Activated CD8-positive, alpha-beta memory T cell treated with anti-CD3 and anti-CD28 coated beads for 4 hours (primary cell): ENCODE results near the gene ANKRD61.
"Not testable (repeated sequence)": the region's sequence is repeated elsewhere in the genome, so short reads cannot be mapped to it uniquely, and the experiment has no call there.

Experiments
- DNase-seq, 2 donors: peaks; one replicate each; pipeline ENCODE4 v3.0.0-alpha.2; 2020; ENCODE audit warnings: low read depth in 2 of 2

Gene ANKRD61

DNA sequence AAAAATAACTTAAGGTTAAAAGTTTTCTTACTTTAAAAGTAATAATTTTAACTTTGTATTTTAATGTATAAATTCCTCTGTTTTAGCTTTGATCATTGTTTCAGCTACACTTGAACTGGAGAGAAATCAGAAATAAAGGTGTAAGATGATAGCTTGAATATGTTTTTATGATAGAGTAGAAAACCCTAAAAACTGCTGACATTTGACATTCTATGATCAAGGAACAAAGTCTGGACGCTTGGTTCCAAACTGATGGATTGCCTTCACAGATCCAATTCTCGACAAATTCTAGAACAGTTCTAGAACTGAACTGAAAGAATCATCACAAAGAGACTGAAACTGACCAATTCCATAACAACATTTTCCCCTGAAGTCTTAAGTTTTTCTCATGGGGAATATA is at the start of gene ANKRD61:
Gene ANKRD61 (plus strand): TSS at position 389 of the 400 bp plus-strand sequence. CDS start 0 bp downstream, at position 389.
- DNase-seq, result no peak

DNA sequence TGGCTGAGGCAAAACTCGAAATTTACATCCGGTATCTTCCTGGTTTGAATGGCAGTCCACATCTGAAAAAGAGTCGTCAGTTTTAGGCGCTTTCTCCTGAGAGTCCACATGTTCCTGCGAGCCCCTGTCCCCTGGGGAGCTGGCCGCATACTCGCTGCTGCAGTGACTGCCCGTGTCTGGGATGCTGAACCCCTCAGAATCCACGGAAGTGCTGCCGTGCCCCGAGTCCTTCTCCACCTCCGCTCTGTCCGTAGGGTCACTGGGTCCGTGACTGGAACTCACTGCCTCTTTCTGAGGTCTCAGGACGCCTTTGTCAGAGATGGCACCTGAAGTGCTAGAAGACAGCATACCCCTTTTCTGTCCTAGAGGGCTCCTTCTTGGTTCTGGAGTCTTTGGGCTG is 44.1 kb upstream of the ANKRD61 start:
- DNase-seq, result not testable (repeated sequence)

DNA sequence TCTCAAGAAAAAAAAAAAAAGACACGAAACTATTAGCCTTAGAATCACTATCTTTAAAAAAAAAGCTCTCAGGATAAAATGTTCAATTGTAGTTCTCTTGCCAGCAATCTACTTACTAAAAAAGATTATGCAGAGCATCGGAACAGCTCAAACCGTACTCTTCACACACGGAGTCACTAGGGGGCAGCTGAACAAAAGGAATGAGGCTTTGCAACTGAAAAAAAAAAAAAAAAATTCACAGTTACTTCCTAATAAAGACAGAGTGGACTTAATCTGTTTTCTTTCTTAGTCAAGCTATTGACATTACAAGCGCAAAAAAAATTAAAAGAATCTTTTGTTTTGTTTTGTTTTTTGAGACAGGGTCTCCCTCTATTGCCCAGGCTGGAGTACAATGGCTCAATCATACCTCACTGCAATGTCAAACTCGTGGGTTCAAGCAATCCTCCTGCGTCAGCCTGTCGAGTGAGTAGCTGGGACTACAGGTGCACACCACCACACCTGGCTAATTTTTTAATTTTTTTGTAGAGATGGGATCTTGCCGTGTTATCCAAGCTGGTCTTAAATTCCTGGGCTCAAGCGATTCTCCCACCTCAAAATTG is 33.9 kb upstream of the ANKRD61 start:
- DNase-seq, result peak in 1 of 2 donors; percentile 15

DNA sequence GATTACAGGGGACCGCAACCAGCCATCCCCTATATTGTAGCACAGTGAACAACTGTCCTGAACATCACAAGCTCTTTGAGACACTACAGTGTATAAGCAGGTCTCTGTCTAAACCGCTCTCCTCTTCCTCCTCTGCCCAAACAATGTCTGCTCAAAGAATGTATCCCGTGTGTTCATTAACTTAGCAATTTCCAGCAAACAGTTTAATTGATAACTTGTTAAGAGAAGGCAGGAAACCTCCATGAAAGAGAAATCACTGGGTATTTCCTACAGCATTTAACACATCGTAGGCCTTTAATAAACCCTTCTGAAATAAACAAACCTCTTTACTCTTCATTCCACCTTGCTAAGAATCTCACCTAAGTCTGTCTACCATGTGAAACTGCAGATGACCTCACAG is 23.8 kb upstream of the ANKRD61 start:
- DNase-seq, result no peak

DNA sequence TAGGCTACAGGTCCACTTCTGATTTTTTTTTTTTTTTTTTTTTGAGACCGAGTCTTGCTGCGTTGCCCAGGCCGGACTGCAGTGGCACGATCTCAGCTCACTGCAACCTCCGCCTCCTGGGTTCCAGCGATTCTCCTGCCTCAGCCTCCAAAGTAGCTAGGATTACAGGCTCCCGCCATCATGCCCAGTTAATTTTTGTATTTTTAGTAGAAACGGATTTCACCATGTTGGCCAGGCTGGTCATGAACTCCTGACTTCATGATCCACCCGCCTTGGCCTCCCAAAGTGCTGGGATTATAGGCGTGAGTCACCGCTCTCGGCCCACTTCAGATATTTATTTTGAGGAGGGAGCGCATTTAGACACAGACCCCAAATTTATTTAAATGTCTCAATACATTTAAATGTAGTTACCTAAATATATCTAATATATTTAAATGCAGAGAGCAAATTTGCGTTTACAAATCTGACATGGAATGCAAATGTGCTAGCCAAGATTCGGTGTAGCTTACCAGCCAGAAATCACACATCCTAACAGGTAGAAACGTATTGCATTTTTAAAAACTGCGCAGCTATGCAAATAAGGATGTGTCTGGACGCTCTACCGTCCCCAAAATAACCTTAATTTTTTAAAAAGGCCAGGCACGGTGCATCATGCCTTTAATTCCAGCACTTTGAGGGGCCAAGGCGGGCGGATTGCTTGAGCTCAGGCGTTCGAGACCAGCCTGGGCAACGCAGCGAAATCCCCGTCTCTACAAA is 23.2 kb upstream of the ANKRD61 start:
- DNase-seq, result not testable (repeated sequence)

DNA sequence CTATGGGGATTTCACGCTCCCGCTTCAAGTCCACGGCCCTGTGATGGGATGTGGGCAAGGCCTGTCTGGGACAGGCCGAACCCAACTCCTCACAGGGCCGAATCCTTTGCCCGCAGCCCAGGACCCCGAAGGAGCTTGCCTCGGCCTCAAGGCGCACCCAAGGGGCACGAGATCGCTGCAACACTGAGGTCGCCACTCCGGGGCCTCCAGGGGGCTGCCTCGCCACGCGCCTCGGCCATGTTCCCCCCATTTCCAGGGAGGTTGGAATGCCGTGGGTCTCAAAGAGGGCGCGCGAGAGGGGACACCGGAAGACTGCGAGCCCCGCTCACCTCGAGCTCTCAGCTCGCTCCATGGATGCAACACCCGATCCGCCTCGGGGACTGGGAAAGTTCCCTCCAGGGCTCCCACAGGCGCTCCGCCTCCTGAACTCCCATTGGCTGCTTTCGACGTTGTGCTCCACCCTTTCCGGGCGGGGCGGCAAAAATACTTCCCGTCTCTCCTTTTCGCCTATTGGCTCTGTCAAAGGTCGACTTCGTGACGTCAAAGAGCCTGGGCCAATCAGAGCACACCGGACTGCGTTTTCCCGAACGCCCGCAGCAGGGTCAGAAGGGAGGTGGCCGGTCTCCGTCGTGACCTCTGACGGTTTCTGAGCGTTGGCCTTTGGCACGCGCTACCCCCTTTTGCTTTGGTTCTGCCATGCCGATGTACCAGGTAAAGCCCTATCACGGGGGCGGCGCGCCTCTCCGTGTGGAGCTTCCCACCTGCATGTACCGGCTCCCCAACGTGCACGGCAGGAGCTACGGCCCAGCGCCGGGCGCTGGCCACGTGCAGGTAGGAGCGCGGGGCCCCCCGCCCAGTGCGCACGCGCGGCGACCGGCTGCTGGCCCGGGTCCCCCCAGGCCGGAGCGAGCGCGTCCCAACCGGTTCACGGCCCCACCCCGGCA is 22.2 kb upstream of the ANKRD61 start, which contains the start of the genes AIMP2 and PMS2:
Gene AIMP2 (plus strand): TSS at position 605 of the 944 bp plus-strand sequence. CDS start 92 bp downstream, at position 697.
Gene PMS2 (minus strand): TSS at position 382 of the 944 bp plus-strand sequence. CDS start 30 bp downstream, at position 352.
- DNase-seq, result peak; percentile 94 to 95

DNA sequence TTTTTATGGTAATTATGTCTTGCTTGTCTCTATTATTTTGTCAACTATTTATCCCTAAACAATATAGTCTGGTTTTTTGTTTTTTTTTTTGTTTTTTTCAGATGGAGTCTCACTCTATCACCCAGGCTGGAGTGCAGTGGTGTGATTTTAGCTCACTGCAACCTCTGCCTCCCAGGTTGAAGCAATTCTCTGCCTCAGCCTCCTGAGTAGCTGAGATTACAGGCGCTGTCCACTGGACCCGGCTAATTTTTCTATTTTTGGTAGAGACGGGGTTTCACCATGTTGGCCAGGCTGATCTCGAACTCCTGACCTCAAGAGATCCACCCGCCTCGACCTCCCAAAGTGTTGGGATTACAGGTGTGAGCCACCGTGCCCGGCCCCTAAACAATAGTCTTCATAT is 20.8 kb upstream of the ANKRD61 start:
- DNase-seq, result not testable (repeated sequence)

DNA sequence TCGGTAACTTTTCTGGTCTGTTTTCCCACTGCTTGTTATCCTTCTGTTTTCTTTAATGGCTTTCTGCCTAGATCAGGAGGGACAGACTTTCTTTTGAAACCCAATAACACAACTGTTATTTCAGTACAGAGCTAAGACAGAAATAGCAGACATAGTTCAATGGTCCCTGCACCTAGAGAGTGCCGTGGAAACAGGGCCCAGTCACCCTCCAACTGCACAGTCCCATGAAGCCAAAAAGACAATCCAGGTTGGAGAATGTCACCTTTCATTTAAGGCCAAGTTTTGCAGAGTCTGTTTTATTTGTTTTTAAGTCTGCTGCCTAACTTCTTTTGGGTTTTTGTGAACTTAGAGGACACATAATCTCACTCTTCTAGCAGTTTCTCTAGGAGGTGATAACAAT is 19.6 kb upstream of the ANKRD61 start:
- DNase-seq, result no peak

DNA sequence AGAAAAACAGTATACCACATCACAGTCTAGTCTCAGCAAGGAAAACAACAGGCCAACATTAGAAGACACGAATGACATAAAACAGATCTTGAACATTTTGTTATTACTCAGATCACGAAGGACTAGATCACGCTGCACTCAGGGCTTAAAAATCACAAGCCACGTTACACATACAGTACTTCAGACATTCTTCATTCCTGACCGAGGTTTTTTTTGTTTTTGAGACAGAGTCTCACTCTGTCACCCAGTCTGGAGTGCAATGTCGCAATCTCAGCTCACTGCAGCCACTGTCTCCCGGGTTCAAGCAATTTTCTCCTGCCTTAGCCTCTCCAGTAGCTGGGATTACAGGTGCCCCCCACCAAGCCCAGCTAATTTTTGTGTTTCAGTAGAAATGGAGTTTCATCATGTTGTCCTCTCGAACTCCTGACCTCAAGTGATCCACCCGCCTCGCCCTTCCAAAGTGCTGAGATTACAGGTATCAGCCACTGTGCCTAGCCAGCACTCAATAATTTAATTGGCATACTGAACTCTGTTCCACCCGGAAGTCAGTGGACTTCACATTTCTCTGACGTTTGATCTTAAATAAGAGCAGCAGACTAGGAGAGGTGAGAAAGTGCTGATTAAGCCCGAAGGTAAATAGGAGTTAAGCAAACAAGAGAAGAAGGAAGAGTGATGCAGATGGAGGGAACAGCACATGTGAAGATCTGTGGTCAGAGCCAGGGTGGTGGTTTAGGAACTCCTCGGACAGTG is 18.6 kb upstream of the ANKRD61 start:
- DNase-seq, result no peak

DNA sequence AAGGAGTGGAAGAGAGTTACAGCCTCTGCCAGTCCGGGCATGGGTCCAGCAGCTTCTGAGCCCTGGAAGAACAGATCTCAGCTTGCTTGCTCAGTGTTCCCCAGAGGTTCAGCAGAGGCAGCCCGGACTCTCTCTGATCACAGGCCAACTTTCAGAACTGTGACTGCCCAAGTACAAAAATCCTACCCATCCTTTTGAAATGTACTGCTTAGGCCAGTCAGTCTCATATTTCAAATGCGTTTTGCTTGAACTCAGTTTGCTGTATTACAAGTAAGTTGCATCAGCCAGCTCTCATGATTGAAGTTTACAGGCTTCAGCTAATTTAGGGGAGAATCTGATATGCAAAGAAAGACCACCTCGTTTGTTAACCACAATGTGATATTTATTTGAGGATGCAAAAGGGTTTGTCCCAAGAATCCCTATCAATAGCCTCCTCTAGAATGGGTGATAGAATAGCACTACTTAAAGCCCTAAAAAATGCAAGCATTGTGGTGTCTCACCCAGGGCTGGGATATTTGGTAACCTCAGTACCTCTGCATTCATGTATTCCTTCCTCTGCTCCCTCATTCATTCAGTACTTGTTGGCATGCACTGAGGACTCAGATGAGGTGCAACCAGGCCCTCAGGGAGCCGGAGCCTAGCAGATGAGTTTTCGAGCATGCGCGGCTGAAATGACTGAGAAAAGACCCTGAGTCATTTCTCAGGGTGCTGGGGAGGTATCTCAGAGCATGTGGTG is 15.1 kb upstream of the ANKRD61 start:
- no peak for DNase-seq

DNA sequence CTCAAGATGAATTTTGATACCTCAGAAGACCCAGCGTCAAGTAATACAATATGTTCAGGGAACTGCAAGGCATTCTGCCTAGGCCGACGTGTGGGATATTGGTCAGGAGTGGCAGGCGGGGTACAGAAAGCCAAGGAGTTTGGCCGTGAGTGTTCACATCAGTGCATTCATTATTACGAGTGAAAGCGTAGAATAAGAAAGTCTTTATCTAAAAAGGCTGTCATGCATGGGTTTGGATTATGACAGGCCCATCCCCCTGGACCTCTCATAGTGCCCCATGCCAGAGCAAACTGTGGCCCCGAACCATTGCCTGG is 14.6 kb upstream of the ANKRD61 start:
- DNase-seq, result no peak

DNA sequence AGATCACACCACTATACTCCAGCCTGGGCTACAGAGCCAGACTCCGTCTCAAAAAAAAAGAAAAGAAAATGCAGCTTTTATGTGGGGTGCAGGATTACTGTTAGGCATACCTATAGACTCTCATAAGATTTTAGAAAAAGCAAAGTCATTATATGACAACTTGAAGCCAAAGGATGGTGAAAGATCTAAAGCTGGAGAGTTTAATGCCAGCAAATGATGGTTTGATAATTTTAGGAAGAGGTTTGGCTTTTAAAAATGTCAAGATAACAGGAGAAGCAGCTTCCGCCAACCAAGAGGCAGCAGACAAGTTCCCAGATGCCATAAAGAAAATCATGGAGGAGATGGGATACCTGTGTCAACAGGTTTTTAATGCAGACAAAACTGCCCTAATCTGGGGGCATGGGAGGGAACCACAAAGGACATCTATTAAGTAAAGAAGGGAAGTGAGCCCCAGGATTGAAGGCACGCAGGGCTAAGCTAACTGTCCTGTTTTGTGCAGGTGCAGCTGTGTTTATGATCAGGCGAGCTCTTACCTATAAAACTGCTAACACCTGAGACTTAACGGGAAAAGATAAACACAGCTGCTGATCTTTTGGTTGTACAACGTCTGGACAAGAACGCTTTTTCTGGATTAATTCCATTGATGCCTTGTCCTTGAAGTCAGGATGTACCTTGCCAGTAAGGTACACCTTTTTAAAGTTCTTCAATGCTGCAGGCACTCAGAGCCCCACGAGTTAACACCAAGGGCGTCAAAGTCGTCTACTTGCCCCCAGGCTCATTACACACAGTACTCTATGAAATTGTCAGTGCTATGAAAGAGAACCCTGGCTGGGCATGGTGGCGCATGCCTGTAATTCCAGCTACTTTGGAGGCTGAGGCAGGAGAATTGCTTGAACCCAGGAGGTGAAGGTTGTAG is 10.5 kb upstream of the ANKRD61 start:
- DNase-seq, result no peak

DNA sequence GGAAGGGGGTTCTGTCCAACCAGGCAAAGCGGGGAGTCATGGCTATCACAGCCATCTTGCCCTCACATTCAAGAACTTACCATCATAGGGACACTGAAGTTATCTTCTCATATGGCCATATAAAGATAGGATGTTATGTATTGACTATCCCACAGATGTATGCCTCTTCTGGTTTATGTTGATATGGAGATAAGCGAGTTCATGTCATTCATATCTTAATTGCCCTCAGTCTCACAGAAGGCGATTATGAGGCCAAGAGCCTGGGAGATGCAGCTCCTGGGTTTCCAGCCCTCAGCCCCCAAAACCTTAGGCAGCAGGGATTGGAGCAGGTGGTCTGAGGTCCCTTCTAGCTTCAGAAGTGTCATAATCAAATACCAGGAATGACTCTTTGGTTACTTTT is 8.5 kb upstream of the ANKRD61 start:
- no peak for DNase-seq

DNA sequence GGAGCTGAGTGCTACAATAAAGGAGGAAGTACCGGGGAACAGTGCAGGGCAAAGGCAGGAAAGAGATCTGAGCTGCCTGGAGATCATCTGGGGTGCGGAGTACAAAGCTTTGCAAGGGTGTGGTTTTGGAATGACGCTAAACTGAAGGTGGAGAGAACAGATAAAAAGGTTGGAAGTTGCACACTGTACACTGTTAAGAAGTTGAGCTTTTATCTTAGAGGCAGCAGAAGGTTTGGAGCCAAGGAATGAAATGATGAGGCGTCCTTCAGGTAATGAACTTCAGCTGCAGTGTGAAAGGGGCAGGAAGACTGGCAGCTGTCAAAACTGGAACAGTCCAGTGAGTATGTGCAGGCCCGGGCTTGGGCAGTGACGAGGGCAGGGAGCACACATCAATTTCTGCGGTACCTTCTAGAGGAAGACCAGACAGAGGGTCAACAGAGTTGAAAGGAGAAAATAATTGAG is 7.2 kb upstream of the ANKRD61 start:
- DNase-seq, result no peak

DNA sequence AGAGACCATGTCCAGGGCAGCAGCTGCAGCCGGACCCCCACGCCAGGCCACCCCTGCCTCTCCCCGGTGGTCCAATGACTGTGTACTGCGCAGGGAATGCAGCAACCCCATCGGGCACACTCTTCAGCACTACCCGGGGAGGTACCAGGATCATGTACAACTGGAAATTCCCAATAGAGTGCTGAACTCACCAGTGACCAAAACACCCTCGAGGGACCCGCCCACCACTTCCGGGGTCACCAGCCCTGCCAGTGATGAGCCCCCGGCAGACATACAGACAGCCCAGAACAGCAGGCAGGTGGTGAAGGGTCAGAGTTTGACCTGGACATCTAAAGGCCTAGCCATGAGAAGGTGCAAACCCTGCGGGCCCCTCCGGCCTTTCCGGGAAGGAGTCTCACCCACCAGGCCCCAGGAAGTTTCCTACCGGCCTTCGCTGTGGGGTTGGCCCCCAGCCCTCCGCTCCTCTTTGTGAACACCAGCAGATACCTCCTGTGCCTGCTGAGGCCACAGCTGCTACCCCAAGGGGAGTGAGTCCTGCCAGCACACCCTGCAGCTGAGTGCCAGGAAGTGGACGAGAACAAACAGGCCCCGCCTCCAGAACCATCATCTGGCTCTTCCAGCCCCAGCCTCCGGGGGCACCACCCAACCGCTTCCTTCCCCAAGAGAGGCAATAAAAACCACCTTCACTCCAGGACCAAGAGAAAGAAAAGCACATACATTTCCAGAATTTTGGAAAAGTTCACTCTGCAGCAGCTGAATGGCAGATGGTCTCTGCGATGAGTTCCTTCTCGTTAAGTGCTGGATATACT is 5.0 kb upstream of the ANKRD61 start:
- peak; percentile 31 for DNase-seq

DNA sequence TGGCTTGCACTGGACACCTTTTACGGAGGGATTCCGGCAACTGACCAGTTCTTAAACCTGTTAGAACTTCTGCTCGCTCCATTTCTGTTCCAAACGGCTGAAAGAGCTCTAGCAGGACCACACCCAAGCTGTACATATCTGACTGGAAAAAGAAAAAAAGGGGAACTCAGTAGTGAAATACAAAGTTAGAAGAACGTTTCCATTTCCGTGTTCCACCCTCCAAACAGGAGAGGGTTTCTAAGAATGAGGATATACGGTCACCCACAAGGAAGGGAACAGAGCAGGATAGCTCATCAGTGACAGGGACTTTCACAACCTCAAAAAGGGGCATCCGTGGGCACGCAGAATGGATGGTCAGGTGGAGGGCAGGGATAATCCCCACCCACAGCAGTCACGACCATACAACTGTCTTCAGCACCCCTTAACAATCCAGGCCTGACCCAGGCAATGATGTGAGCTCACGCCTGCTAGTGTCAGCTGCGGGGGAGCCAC is 4.3 kb upstream of the ANKRD61 start:
- DNase-seq, result no peak

DNA sequence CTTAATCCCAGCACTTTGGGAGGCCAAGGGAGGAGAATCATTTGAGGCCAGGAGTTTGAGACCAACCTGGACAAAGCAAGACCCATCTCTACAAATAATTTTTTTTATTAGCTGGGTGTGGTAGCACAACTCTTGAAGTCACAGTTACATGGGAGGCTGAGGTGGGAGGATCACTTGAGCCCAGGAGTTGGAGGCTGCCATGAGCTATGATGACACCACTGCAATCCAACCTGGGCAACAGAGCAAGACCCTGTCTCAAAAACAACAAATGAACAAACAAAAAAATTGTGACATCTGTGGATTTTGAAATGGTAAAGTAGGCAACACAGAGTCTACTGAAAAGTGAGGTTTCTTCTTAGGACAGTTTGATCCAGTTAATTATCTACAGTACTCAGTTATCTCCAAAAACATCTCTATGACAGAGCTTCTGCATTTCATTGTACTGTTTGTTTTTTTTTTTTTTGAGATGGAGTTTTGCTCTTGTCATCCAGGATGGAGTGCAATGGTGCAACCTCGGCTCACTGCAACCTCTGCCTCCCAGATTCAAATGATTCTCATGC is 3.3 kb upstream of the ANKRD61 start:
- no peak for DNase-seq

DNA sequence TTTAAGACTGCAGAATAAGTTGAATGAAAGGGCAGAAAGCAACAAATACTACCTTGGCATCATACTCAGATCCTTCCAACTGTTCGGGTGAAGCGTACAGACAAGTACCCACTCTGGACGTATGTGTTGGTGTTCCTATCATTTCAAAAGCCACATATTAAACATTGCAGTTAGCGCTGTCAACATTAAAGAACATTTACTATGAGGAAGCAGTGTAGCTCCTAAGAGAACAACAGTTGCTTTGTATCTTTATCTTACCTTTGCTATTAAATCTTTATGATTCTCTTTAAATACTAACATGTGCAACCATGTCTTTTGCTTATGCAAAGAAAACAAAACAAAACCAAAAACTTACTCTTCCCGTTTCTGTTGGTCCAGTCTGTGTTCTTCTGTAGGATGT is 2.6 kb upstream of the ANKRD61 start:
- no peak for DNase-seq
